Measurements from ENCODE around the gene CD302. TPM values are rescaled to one million over a fixed set of nuclear protein-coding genes. Genes with fewer than 3 reads are reported as not detected.

CD302 gene
- total and polyA plus RNA-seq, 8 donors: 4.6 to 60.6 (median 28.0) TPM

GRCh38 chr2:159737292-159737916 is 60.6 kb downstream of the CD302 start:
- Histone ChIP-seq H3K36me3 (peaks cover 0 to 76% (median 64%) of the 10 kb centered on the region in 4 donors), H3K27ac (no peak overlapping the region), H3K9me3 (no peaks in the 10 kb centered on the region), H3K4me3 (no peak overlapping the region), H3K4me1 (peaks cover 0 to 49% (median 9%) of the 10 kb centered on the region in 4 donors), H3K27me3 (no peaks in the 10 kb centered on the region)
- 97 to 100% (median 100%) methylated on average over 1 of the region's 1 CpG for WGBS, 5 donors
- intact Hi-C loops (cut with DNase I; ENCODE audit: low total_unique reads): no loop called here
- TF ChIP-seq EP300 (IDR thresholded peaks at IDR 0.05): no peak
- TF ChIP-seq POLR2AphosphoS5 (IDR thresholded peaks at IDR 0.05): no peak
- no peak for TF ChIP-seq CTCF (IDR thresholded peaks at IDR 0.05)
- TF ChIP-seq POLR2A (IDR thresholded peaks at IDR 0.05): no peak
- DNase-seq: no peak

GRCh38 chr2:159736048-159736447 is 62.0 kb downstream of the CD302 start:
- Histone ChIP-seq H3K4me3 (no peak overlapping the region), H3K27ac (no peak overlapping the region), H3K27me3 (no peaks in the 10 kb centered on the region), H3K9me3 (no peaks in the 10 kb centered on the region), H3K4me1 (peaks cover 0 to 51% (median 9%) of the 10 kb centered on the region in 4 donors), H3K36me3 (peaks cover 5 to 84% (median 75%) of the 10 kb centered on the region in 4 donors)
- WGBS, 5 donors: 76 to 82% (median 80%) methylated on average over 3 of the region's 3 CpGs
- TF ChIP-seq CTCF (IDR thresholded peaks at IDR 0.05): no peak
- TF ChIP-seq POLR2AphosphoS5 (IDR thresholded peaks at IDR 0.05): no peak
- no peak for TF ChIP-seq EP300 (IDR thresholded peaks at IDR 0.05)
- no peak for TF ChIP-seq POLR2A (IDR thresholded peaks at IDR 0.05)
- intact Hi-C loops (cut with DNase I; ENCODE audit: low total_unique reads): no loop called here
- no peak for DNase-seq

GRCh38 chr2:159735648-159736047 is 62.4 kb downstream of the CD302 start:
- Histone ChIP-seq H3K36me3 (peaks cover 7 to 84% (median 78%) of the 10 kb centered on the region in 4 donors), H3K27ac (no peak overlapping the region), H3K27me3 (no peaks in the 10 kb centered on the region), H3K4me3 (no peak overlapping the region), H3K9me3 (no peaks in the 10 kb centered on the region), H3K4me1 (peaks cover 0 to 47% (median 9%) of the 10 kb centered on the region in 4 donors)
- TF ChIP-seq CTCF (IDR thresholded peaks at IDR 0.05): no peak
- intact Hi-C loops (cut with DNase I; ENCODE audit: low total_unique reads): no loop called here
- no peak for DNase-seq
- 89 to 99% (median 93%) methylated on average over 1 of the region's 1 CpG for WGBS, 5 donors

GRCh38 chr2:159728629-159729028 is 69.4 kb downstream of the CD302 start:
- H3K27me3 ChIP-seq: no peaks in the 10 kb centered on the region
- intact Hi-C loops (cut with DNase I; ENCODE audit: low total_unique reads): no loop called here
- no peaks in the 10 kb centered on the region for H3K9me3 ChIP-seq
- peaks cover 3 to 57% (median 21%) of the 10 kb centered on the region in 4 donors for H3K4me1 ChIP-seq
- TF ChIP-seq POLR2A (IDR thresholded peaks at IDR 0.05): no peak
- TF ChIP-seq EP300 (IDR thresholded peaks at IDR 0.05): no peak
- TF ChIP-seq CTCF (IDR thresholded peaks at IDR 0.05): no peak
- TF ChIP-seq POLR2AphosphoS5 (IDR thresholded peaks at IDR 0.05): no peak
- peaks cover 7 to 52% (median 49%) of the 10 kb centered on the region in 4 donors for H3K36me3 ChIP-seq
- 76 to 82% (median 78%) methylated on average over 3 of the region's 3 CpGs for WGBS, 5 donors
- no peak for DNase-seq
- no peak overlapping the region for H3K4me3 ChIP-seq
- no peak overlapping the region for H3K27ac ChIP-seq

Measured in stomach (tissue), 9 donors.